HEK293 (cell line): ENCODE data around the gene LAMA2.

Source experiments
- YY1 ChIP-seq: fragments of 450-650 bp; formaldehyde crosslinking; IDR thresholded peaks from 2 replicates; pipeline ENCODE4 v1.5.1; 2018; ENCODE audit warnings: missing biosample characterization, missing genetic modification characterization
- ZNF473 ChIP-seq: fragments of 450-650 bp; formaldehyde crosslinking; IDR thresholded peaks from 2 replicates; pipeline ENCODE4 v1.5.1; 2017; ENCODE audit warnings: missing biosample characterization, missing genetic modification characterization
- ZNF530 ChIP-seq: fragments of 450-650 bp; formaldehyde crosslinking; IDR thresholded peaks from 2 replicates; pipeline ENCODE4 v1.5.1; 2016; ENCODE audit warnings: low read depth, missing biosample characterization, missing genetic modification characterization
- ZNF785 ChIP-seq: fragments of 450-650 bp; formaldehyde crosslinking; IDR thresholded peaks from 2 replicates; pipeline ENCODE4 v1.5.1; 2016; ENCODE audit warnings: missing biosample characterization, missing genetic modification characterization
- TF ChIP-seq, protein P1 (sequence below): fragments of 450-650 bp; formaldehyde crosslinking; IDR thresholded peaks from 2 replicates; pipeline ENCODE4 v1.5.1; 2016; ENCODE audit warnings: missing biosample characterization, missing genetic modification characterization

DNA sequence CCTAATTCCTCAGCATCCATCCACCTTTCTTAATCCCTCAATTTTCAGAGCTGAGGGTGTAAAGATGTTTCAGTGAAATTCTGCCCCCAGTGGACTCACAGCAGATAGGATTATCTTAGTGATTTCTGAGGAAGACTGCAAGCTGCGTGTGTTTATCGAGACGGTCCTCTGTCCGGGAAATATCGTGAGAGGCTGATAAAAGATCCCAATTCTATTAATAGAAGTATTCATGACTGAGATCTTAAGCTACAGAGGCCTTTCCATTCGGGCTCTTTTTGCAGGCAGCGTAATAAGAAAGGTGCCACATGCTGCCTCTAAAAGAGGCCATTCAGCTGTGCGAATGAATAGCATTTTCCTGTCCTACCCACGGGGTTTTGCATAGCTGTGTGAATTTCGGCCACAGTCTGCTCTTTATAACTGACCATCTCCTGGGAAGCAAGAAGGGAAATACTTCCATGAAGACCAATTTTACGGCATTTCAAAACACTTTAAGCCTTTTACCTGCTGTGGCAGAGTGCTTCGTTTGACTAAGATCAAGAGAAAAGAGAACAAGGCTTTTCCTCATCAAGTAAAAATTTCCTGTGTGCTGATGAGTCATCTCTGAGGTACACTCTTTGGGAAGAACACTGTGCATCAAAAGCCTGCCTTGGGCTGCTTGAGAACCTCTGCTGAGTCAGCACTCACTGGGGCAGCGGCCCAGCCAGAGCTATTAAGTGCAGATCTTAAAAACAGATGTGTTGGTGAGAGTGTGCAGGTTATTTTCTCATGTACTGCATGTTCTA is 618.2 kb downstream of the LAMA2 start:
- TF ChIP-seq, protein P1, sequence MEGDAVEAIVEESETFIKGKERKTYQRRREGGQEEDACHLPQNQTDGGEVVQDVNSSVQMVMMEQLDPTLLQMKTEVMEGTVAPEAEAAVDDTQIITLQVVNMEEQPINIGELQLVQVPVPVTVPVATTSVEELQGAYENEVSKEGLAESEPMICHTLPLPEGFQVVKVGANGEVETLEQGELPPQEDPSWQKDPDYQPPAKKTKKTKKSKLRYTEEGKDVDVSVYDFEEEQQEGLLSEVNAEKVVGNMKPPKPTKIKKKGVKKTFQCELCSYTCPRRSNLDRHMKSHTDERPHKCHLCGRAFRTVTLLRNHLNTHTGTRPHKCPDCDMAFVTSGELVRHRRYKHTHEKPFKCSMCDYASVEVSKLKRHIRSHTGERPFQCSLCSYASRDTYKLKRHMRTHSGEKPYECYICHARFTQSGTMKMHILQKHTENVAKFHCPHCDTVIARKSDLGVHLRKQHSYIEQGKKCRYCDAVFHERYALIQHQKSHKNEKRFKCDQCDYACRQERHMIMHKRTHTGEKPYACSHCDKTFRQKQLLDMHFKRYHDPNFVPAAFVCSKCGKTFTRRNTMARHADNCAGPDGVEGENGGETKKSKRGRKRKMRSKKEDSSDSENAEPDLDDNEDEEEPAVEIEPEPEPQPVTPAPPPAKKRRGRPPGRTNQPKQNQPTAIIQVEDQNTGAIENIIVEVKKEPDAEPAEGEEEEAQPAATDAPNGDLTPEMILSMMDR (tag by site-specific recombination): peak; percentile 37; the same call in 1 of the 2 replicates
- TF ChIP-seq YY1 (tag by site-specific recombination) (no peak), ZNF530 (tag by site-specific recombination) (no peak), ZNF473 (tag by site-specific recombination) (no peak), ZNF785 (no peak)
